GM19240 (cell line): ENCODE measurements around the gene MTUS2.

Experiments
- DNase-seq: peaks from one replicate; pipeline ENCODE4 v3.0.0; 2011; ENCODE audit warnings: low spot score; ENCODE audit not compliant: insufficient read length

MTUS2 gene

DNA sequence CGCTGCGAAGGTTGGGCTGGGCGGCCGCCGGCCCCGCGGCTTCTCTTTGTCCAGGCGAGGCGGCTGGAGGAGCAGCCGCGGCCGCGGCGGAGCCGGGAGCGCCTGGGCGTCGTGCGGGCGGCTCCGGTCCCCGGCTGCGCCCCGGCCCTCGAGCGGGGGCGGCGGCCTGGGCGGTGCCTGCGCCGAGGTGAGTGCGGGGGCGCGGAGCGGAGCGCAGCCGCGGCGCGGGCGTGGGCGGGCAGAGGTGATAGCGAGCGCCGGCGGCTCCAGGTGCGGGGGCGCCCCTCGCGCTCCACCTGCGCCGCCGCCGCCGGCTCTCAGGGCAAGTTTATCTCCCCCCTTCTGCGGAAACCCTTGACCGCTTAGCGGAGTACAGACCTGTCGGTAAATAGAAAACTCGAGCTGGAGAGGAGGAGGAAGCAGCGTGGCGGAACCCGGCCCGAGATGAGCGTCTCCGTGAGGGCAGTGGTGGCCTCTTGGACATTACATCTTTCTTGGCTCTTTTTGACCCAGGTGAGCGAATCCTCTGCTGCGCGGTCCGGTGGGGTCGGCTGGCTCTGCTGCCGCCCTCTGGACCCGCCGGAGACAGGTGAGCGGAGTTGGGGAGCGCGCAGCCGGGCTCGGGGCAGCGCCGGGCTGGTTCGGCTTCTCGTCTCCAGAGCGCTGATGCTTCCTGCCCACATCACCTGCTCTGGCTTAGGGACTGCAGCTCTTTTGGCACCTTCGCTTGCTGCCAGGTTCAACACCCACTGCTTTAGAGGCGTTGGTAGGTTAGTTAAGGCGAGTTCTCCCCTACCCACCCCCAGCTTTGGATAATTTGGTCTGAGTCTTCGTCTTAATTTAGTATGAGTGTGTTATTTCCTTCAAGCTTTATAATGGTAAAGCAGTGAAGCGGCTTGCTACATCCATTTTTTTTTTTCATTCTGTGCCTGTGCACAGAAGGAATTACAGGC is at the start of gene MTUS2:
Gene MTUS2 (plus strand): TSS at position 241 of the 953 bp plus-strand sequence.
- no peak for DNase-seq

DNA sequence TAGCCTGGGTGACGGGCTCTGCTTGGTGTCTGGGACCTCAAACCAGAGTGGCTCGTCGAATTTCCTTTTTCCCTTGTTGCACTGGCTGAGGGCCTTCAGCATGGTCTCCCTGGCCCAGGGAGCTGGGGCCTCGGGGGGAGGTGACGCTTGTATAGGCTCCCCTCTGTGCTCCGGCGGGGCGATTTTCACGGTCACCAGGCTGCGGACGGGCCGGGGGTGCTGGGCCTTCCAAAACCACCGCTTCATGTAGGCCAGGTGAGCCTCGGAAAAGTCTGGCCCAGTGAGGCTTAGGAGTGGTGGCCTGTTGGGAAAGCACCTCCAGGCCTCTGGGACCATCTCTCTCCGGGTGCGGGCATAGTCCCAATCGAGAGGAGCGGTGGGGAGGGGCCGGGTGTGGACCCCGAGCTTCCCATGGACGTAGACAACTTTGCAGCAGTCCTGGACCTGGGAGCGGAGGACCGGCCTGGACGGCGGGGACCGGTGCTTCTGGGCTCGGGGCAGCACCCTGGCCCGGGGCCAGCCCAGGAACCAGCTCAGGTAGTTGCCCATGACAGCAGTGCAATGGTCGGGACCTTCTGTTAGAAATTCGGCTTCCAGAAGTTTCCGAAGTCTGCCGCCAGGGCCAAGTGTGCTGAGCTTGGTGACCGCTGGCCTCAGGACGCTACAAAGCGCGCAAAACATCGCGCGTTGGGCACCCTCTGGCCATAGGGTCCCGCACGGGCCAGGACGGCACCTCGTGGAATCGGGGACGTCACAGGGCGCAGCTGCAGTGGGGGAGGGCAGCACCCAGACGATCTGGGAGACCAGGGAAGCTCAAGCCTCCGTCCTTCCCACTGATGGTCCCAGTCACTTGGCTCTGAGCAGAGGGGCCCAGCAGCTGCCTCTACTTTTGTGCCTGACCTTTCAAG is 41.6 kb upstream of the MTUS2 start:
- no peak for DNase-seq

- DNase-seq = no peak
These were observed 27.1 kb upstream of the MTUS2 start for GRCh38 chr13:28792992-28793391.

DNA sequence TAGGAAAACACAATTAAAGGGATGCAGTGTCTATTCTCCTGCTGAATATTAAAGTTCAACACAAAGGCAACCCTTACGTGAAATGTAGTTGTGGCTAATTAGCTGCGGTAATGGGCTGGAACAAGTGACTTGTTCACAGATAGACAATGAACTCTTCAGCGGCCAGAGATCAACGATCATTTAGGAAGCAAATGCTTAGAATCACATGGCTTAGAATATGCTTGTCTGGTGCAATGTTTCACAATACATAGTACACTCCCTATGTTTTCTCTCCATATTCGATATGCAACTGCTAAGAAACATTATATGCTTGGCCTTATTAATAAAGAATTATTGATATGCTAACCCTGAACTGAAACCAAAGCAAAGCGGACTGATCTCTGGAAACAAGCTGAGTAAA is 25.7 kb upstream of the MTUS2 start:
- no peak for DNase-seq

- DNase-seq = no peak
These were observed 23.2 kb upstream of the MTUS2 start for GRCh38 chr13:28796938-28797257.

- no peak for DNase-seq
These were observed 14.8 kb upstream of the MTUS2 start for GRCh38 chr13:28805193-28805819.

DNA sequence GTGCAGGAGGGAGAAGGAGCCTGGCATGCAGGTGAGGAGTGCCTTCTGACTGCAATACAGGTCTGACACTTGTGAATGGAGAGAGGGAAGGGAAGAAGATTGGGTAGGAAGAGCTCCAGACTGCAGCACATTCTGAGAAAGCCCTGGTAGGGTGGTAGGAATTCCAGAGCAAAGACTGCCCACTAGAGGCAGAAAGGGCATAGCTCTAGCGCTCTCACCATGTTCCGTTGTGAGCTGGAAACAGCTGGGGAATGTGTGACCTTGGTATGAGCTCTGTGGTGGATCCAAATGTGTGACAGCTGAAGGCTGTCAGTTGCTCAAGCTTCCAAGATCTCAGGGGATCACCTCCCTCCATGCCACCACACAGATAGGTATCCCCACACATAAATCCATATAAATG is 2.9 kb upstream of the MTUS2 start:
- DNase-seq = no peak

DNA sequence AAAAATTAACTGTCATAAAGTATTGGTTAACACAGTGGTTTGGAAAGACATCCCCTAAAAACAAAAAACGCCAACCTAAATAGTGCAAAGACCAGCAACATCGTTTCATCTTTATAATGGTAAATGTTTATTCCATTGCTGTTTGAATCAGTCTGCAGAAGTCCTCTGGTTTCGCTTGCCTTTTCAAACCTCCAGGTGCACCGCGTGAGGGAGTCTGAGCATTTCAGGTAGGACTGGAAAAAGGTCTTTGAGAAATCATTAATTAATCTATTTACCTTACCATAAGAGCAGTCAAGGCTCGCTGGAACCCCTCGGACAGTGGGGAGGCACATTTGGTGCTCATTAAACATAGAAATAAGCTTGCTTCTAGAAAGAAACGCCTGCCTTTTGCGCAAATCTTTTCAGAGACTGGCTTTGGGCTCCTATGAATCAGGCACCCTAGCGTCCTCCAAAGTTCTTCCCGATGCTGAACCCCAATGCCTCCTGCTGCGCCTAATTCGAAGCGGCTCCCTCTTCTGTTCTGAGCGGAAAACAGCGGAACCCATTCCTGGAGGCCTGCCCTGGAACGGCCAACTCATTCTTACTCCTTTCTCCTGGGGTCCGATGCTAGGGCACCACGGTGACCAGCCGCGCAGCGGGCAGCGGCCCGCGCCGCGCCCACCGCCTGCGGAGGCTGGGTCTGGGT is 951 bp upstream of the MTUS2 start:
- DNase-seq = no peak

DNA sequence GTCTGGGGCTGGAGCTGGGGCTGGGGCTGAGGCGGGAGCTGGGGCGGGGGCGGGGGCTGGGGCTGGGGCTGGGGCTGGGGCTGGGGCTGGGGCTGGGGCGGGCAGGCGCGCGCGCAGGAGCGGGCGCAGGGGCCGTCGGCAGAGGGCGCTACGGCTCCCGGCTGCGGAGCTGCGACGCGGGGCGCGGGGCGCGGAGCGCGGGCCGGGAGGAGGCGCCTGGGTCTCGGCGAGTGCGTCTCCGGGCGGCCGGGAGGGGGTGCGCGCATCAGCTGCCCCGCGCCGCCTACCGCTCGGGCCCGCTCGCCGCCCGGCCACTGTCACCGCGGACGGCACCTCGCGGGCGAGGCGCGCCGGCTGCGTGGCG is 422 bp upstream of the MTUS2 start:
- DNase-seq = peak; percentile 50

DNA sequence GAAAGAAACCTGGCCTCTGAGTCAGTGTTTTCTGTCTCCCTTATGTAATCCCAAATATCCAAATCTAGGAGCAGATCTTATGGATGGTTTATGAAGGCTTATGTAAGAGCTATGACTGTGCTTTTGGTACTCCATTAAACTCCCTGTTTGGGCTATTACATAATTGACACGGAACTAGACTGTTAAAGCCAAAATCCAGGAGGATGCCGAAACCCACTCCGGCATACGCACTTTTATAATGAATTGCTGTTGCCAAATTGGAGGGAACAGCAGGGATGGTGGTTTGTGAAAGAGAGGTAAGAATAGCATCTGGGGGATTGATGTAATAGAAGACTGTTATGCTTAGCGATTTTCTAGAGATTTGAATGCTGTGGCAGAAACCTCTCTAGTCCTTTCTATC is 2.0 kb downstream of the MTUS2 start:
- DNase-seq = no peak

DNA sequence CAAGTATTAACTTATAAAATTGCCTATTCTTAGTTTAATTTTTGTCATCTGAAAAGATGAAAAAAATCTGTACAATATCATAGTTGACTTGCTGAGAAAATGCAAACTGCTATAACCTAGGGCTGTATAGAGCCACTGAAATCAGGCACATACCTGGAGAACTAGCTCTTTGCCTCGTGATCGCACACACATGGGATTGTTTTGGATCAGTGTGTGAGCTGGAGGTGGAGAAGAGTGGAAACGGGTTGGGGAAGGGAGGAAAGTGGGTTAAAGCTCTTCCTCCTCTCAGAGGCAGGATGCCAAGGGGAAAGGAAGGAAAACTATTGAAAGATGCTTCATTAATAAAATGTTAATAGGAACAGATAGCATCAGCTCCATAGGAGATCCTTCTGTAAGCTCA is 2.7 kb downstream of the MTUS2 start:
- no peak for DNase-seq

DNA sequence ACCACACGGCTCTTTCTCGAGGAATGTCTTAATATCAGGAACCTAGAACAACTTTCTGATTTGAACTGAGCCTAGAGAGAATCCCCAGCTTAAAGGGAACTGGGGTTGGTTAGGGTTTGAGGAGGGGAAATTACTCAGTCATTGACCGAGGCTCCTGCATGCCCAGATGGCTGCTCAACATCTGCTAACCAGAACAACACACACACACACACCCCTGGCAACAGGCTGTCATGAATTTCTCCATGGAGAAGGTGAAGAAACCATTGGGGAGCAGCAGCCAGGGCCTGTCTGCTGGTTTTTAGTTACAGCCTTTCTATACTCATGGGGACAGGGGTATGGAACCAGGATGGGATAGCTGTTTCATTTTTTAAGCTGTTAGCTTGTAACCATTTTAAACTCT is 5.2 kb downstream of the MTUS2 start:
- no peak for DNase-seq

DNA sequence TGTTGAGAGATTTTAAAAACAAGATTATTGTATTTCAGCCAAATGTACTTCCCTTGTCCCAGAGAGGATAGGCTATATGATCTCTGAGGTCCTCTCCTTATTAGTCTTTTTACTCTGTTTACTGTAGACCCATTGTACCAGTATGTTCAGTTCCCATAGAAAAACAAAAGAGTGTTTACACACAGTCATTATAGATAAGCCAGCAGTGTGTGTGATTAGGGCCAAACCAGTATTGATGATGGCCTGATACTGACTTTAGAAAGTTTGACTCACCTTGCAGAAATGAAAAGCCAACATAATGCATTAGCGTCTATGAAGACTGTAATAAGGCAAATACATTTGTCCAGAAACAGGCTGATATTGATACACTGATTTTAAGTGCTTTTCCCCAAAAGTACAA is 6.2 kb downstream of the MTUS2 start:
- DNase-seq = no peak

DNA sequence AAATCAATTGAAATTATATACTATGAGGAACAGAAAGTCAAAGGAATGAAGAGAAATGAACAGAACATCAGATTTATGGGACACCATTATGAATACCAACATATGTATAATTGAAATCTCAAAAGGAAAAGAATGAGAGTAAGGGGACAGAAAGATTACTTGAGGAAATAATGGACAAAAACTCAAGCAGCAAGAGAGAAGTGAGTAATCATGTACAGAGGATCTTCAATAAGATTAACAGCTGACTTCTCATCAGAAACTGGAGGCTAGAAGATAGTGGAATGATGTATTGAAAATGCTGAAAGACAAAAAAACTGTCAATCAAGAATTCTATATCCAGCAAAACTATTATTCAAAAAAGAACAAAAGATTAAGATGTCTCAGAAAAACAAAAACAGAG is 10.4 kb downstream of the MTUS2 start:
- no peak for DNase-seq

GRCh38 chr13:28831117-28831516 is 11.0 kb downstream of the MTUS2 start:
- DNase-seq = no peak

- no peak for DNase-seq
These were observed 17.0 kb downstream of the MTUS2 start for GRCh38 chr13:28837111-28837510.

DNA sequence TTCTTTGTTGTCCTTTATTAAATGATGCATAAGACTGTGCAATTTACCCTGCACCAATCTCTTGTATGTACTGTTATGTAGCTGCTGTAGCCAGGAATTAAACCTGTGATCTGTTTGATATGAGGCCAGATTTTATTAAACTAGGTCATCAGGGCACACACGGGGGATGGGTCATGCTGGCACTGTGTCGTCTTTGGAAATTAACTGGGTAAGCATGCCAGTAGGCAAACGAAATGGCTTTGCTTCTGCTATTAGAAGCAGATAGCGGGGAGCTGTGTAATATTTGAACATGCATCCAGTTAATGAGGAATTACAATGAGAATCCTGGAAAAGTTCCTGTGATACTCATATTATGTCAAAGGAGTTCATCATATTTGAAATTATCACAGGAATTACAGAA is 23.5 kb downstream of the MTUS2 start:
- DNase-seq = no peak

DNA sequence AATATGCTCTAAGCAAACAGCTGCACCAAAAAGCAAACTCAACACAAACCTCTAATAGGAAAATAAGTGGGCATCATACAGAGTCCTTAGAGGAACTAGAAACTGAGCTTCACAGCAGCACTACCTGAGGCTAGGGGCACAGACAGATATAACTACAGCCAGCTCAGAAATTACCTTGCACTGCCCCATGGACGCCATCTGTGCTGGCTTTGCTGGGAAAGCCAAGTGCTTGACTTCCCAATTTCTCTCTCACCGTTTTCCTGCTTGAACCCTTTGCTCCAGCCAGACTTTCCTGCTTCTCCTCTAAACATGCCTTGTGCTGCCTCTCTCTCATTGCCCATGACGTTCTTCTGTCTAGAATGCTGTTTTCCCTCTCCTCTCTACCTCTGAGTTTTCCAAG is 29.3 kb downstream of the MTUS2 start:
- no peak for DNase-seq

DNA sequence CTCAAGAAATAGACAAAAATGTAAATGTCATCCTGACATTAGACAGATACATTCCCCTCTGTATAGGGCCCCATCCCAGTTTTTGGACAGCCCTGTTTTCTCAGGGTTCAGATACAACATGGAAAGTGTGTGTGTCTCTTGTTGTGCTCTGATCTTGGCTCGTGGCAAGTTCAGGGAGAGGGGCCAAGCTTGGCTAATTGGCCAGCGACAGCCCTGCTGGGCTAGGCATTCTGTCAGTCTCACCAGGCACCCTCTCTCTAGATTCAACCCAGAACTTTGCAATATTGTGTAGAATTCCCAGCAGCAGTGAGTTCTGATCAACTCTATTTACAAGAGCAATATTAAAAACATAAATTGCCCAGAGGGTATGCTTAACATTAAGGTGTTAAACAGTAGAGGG is 30.1 kb downstream of the MTUS2 start:
- DNase-seq = no peak

DNA sequence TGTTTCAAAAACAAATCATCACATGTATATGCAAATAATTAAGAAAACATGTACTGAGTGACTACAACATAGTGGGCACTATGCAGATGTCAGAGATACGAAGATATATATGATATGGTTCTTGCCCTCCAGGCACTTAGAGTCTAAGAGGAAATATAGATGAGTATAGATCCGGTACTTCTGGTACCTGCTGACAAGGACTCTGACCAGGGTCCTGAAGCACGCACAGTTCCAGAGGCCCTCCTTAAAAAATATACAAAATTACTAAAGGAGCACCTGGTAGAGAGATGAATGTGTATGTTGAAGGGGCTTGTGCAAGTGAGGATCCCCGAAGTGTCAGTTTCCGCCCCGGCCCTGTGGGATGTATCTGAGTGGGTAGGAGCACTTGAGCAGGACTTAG is 31.3 kb downstream of the MTUS2 start:
- DNase-seq = no peak

DNA sequence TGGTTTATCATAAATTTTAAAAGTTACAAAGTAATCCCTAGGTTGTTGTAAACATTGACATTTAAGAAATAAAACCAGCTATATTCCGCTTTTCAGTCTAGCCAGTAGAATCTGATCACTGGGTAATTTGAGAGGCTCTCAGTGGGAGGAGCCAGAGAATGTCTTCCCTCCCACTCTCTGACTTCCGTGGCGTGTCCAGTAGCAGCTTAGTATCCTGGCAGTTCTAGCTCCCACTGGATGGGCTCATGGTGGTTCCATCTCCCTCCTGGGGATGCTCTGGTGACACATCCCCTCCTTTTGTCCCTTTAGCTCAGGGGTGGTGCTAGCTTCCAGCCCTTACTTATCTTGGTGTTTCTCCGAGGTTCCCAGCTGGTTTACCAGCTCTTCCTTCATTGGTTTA is 34.5 kb downstream of the MTUS2 start:
- no peak for DNase-seq

DNA sequence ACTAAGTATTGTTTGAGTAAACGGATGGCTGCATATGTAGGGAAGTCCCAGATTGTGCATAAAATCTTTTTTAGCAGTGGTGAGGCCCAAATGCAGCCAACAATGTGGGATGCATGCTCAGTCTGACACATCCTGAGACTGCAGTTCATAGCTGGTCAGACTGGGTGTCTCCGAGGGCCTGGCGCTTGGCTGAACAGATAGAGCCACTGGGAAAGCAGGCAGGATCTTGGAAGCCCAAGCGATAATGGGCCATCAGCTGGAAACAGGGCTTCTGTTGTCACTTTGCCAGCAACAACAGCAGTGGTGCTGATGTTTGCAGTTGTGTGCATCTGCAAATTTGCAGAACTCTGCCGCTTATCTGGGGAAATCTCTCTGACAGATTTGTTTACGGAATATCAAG is 36.1 kb downstream of the MTUS2 start:
- no peak for DNase-seq
